GM21381 (cell line): ENCODE measurements around the gene MAP1LC3A.

Experiments used
- ATAC-seq: cut with Tn5 transposase; IDR thresholded peaks from one replicate; pipeline ENCODE4 v1.9.1; 2021; ENCODE audit warnings: mild to moderate bottlenecking, moderate library complexity; ENCODE audit not compliant: unreplicated experiment

Gene MAP1LC3A

GRCh38 chr20:34528921-34529297 is 29.6 kb upstream of the MAP1LC3A start:
- no peak for ATAC-seq

- ATAC-seq: no peak
These were observed 28.8 kb upstream of the MAP1LC3A start for GRCh38 chr20:34529742-34530141.

GRCh38 chr20:34530342-34530741 is 28.2 kb upstream of the MAP1LC3A start:
- no peak for ATAC-seq

GRCh38 chr20:34531608-34532265 is 26.8 kb upstream of the MAP1LC3A start:
- no peak for ATAC-seq

- no peak for ATAC-seq
These were observed 26.2 kb upstream of the MAP1LC3A start for GRCh38 chr20:34532320-34532719.

- no peak for ATAC-seq
These were observed 25.8 kb upstream of the MAP1LC3A start for GRCh38 chr20:34532756-34533155.

- no peak for ATAC-seq
These were observed 23.9 kb upstream of the MAP1LC3A start for GRCh38 chr20:34534391-34535165.

- ATAC-seq: no peak
These were observed 23.1 kb upstream of the MAP1LC3A start for GRCh38 chr20:34535301-34535840.

- no peak for ATAC-seq
These were observed 22.7 kb upstream of the MAP1LC3A start for GRCh38 chr20:34535857-34536256.

- no peak for ATAC-seq
These were observed 21.6 kb upstream of the MAP1LC3A start for GRCh38 chr20:34536798-34537394.

- ATAC-seq: no peak
These were observed 20.9 kb upstream of the MAP1LC3A start for GRCh38 chr20:34537651-34538050.

- no peak for ATAC-seq
These were observed 19.8 kb upstream of the MAP1LC3A start for GRCh38 chr20:34538671-34539123.

GRCh38 chr20:34539756-34540155 is 18.8 kb upstream of the MAP1LC3A start:
- no peak for ATAC-seq

- no peak for ATAC-seq
These were observed 17.8 kb upstream of the MAP1LC3A start for GRCh38 chr20:34540596-34541263.

GRCh38 chr20:34541264-34541901 is 17.1 kb upstream of the MAP1LC3A start:
- ATAC-seq: no peak

GRCh38 chr20:34541917-34542316 is 16.6 kb upstream of the MAP1LC3A start:
- ATAC-seq: no peak

- ATAC-seq: no peak
These were observed 16.1 kb upstream of the MAP1LC3A start for GRCh38 chr20:34542439-34542838.

- no peak for ATAC-seq
These were observed 15.0 kb upstream of the MAP1LC3A start for GRCh38 chr20:34543463-34544056.

GRCh38 chr20:34544109-34544796 is 14.3 kb upstream of the MAP1LC3A start:
- no peak for ATAC-seq

- no peak for ATAC-seq
These were observed 11.8 kb upstream of the MAP1LC3A start for GRCh38 chr20:34546751-34547181.
